HCT116 (cell line): ENCODE results near the gene ARHGDIA.
A peak's percentile ranks its signal among the peaks of the same experiment; 100 is the strongest.

Experiments used
- CEBPB ChIP-seq: IDR thresholded peaks from 2 replicates; pipeline ENCODE4 v1.6.1; 2012; ENCODE audit warnings: low read depth
- EGR1 ChIP-seq: IDR thresholded peaks from 2 replicates; pipeline ENCODE4 v1.6.1; 2012; ENCODE audit warnings: low read depth
- ELF1 ChIP-seq: IDR thresholded peaks from 2 replicates; pipeline ENCODE4 v1.6.1; 2012; ENCODE audit warnings: low read depth, borderline replicate concordance
- EZH2 ChIP-seq: fragments of 200-600 bp; sonication (generic); IDR thresholded peaks from 2 replicates; pipeline ENCODE4 v1.6.1; 2017; ENCODE audit warnings: antibody characterized with exemption, mixed run types
- EZH2phosphoT487 ChIP-seq: fragments of 200-600 bp; IDR thresholded peaks from 2 replicates; pipeline ENCODE4 v1.6.1; 2018; ENCODE audit warnings: antibody characterized with exemption, borderline replicate concordance
- FOSL1 ChIP-seq: IDR thresholded peaks from 2 replicates; pipeline ENCODE4 v1.6.1; 2012; ENCODE audit warnings: low read depth
- POLR2A ChIP-seq: IDR thresholded peaks from 2 replicates; pipeline ENCODE4 v1.7.0; 2011; ENCODE audit warnings: borderline replicate concordance; ENCODE audit not compliant: insufficient read depth, insufficient read length; ENCODE audit errors: extremely low read depth
- POLR2AphosphoS5 ChIP-seq: IDR thresholded peaks from 2 replicates; pipeline ENCODE4 v1.6.1; 2011; ENCODE audit warnings: mild to moderate bottlenecking, low read depth, low read length, moderate library complexity
- SP1 ChIP-seq: IDR thresholded peaks from 2 replicates; pipeline ENCODE4 v1.6.1; 2012; ENCODE audit warnings: low read depth
- YY1 ChIP-seq: IDR thresholded peaks from 2 replicates; pipeline ENCODE4 v1.6.1; 2011; ENCODE audit warnings: low read length, low read depth, moderate library complexity, mild to moderate bottlenecking; ENCODE audit not compliant: insufficient replicate concordance; ENCODE audit errors: extremely low read depth
- ZNF274 ChIP-seq: fragments of 200-500 bp; sonication (Bioruptor generic); IDR thresholded peaks from 2 replicates; pipeline ENCODE4 v1.6.1; 2014; ENCODE audit warnings: mild to moderate bottlenecking, low read depth, low read length, inconsistent platforms
- TF ChIP-seq, protein P1 (sequence below), 3 experiments: fragments of 200-600 bp in 1 of 3; sonication (generic) in 1 of 3; IDR thresholded peaks in 2 of 3; conservative IDR thresholded peaks in 1 of 3; 2 replicates each; pipeline ENCODE4 v1.5.1; 2012 to 2017; ENCODE audit warnings: low read depth in 2 of 3, low read length in 2 of 3, antibody characterized with exemption in 1 of 3, borderline replicate concordance in 1 of 3, control low read depth in 1 of 3, mild to moderate bottlenecking in 1 of 3, mixed read lengths in 1 of 3, mixed run types in 1 of 3, moderate library complexity in 1 of 3; ENCODE audit not compliant: insufficient read depth in 1 of 3
- TF ChIP-seq, protein P2 (sequence below): IDR thresholded peaks from 2 replicates; pipeline ENCODE4 v1.6.1; 2011; ENCODE audit warnings: mild to moderate bottlenecking, low read length, moderate library complexity; ENCODE audit not compliant: insufficient replicate concordance; ENCODE audit errors: extremely low read depth
- TF ChIP-seq, protein P3 (sequence below): IDR thresholded peaks from 2 replicates; pipeline ENCODE4 v1.6.1; 2012; ENCODE audit warnings: low read depth

DNA sequence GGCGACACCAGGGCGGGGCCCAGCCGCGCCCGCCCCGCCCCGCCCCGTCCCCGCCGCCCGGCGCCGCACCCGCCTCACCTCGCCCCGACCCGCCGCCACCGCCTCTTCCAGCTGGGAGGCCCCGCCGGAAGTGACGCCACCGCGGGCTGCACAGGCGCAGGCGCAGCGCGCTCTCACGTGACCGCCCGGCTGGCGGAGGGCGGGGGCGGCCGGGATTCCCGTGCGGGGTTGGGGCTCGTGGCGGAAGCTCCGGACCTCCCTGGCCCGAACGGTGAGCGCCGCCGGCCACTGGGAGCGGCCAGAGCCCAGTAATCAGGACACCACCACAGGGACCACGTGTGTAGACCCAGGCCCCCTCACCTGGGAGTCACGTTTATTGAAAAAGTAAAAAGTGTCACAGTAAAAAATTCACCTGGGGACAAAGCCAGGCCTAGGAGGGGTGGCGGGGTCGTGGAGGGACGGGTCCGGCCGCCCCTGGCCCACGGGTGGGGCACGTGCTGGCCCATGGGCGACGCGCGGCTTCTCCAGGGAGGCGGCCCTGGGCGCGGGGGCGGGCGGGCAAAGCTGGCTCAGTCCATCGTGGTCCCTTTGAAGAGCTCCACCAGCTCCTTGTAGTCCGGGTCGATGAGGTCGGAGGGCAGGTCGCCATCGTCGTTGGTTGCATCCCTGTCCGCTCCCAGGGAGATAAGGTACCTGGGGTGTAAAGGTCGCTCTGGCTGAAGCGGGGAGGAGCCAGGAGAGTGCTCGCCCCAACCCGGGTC lies 37.8 kb downstream of the ARHGDIA start, which contains the start of gene MCRIP1:
- no peak for TF ChIP-seq EZH2phosphoT487
- TF ChIP-seq, protein P1, sequence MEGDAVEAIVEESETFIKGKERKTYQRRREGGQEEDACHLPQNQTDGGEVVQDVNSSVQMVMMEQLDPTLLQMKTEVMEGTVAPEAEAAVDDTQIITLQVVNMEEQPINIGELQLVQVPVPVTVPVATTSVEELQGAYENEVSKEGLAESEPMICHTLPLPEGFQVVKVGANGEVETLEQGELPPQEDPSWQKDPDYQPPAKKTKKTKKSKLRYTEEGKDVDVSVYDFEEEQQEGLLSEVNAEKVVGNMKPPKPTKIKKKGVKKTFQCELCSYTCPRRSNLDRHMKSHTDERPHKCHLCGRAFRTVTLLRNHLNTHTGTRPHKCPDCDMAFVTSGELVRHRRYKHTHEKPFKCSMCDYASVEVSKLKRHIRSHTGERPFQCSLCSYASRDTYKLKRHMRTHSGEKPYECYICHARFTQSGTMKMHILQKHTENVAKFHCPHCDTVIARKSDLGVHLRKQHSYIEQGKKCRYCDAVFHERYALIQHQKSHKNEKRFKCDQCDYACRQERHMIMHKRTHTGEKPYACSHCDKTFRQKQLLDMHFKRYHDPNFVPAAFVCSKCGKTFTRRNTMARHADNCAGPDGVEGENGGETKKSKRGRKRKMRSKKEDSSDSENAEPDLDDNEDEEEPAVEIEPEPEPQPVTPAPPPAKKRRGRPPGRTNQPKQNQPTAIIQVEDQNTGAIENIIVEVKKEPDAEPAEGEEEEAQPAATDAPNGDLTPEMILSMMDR (IDR thresholded peaks at IDR 0.05 in 2 of 3, conservative IDR thresholded peaks at IDR 0.05 in 1 of 3; ENCODE audit: borderline replicate concordance in 1 of 3, insufficient read depth in 1 of 3, low read depth in 2 of 3, low read length in 2 of 3), result no peak
- peak; percentile 88 for TF ChIP-seq POLR2A
- peak; percentile 96 for TF ChIP-seq EGR1
- peak; percentile 74 for TF ChIP-seq POLR2AphosphoS5
- TF ChIP-seq ELF1, result no peak
- TF ChIP-seq, protein P2, sequence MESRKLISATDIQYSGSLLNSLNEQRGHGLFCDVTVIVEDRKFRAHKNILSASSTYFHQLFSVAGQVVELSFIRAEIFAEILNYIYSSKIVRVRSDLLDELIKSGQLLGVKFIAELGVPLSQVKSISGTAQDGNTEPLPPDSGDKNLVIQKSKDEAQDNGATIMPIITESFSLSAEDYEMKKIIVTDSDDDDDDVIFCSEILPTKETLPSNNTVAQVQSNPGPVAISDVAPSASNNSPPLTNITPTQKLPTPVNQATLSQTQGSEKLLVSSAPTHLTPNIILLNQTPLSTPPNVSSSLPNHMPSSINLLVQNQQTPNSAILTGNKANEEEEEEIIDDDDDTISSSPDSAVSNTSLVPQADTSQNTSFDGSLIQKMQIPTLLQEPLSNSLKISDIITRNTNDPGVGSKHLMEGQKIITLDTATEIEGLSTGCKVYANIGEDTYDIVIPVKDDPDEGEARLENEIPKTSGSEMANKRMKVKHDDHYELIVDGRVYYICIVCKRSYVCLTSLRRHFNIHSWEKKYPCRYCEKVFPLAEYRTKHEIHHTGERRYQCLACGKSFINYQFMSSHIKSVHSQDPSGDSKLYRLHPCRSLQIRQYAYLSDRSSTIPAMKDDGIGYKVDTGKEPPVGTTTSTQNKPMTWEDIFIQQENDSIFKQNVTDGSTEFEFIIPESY, result peak; percentile 47
- peak; percentile 23 for TF ChIP-seq YY1
- TF ChIP-seq CEBPB, result no peak
- no peak; the same call in 1 of the 2 replicates for TF ChIP-seq SP1
- no peak for TF ChIP-seq EZH2
- TF ChIP-seq FOSL1, result no peak
- no peak for TF ChIP-seq ZNF274
- TF ChIP-seq, protein P3, sequence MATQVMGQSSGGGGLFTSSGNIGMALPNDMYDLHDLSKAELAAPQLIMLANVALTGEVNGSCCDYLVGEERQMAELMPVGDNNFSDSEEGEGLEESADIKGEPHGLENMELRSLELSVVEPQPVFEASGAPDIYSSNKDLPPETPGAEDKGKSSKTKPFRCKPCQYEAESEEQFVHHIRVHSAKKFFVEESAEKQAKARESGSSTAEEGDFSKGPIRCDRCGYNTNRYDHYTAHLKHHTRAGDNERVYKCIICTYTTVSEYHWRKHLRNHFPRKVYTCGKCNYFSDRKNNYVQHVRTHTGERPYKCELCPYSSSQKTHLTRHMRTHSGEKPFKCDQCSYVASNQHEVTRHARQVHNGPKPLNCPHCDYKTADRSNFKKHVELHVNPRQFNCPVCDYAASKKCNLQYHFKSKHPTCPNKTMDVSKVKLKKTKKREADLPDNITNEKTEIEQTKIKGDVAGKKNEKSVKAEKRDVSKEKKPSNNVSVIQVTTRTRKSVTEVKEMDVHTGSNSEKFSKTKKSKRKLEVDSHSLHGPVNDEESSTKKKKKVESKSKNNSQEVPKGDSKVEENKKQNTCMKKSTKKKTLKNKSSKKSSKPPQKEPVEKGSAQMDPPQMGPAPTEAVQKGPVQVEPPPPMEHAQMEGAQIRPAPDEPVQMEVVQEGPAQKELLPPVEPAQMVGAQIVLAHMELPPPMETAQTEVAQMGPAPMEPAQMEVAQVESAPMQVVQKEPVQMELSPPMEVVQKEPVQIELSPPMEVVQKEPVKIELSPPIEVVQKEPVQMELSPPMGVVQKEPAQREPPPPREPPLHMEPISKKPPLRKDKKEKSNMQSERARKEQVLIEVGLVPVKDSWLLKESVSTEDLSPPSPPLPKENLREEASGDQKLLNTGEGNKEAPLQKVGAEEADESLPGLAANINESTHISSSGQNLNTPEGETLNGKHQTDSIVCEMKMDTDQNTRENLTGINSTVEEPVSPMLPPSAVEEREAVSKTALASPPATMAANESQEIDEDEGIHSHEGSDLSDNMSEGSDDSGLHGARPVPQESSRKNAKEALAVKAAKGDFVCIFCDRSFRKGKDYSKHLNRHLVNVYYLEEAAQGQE, result no peak
